HepG2 (cell line): ENCODE data around the gene RRBP1. TPM values are rescaled to one million over a fixed set of nuclear protein-coding genes. Genes with fewer than 3 reads are reported as not detected.

ENCODE experiments used
- DMAP1 ChIP-seq: IDR thresholded peaks from 2 replicates; pipeline ENCODE4 v1.6.1; 2016
- EZH2 ChIP-seq: conservative IDR thresholded peaks from 2 replicates; pipeline ENCODE4 v1.6.1; 2012; ENCODE audit warnings: mild to moderate bottlenecking, low read depth, low read length, moderate library complexity
- GABPB1 ChIP-seq: IDR thresholded peaks from 2 replicates; pipeline ENCODE4 v1.6.1; 2016; ENCODE audit warnings: mild to moderate bottlenecking, missing genetic modification reagents, moderate library complexity, missing compliant biosample characterization
- HDAC1 ChIP-seq: sonication (generic); formaldehyde crosslinking; IDR thresholded peaks from 2 replicates; pipeline ENCODE4 v1.5.1; 2020; ENCODE audit warnings: mild to moderate bottlenecking, missing genetic modification reagents
- HNF4G ChIP-seq, 2 experiments: sonication (generic) in 1 of 2; formaldehyde crosslinking in 1 of 2; IDR thresholded peaks; 2 replicates each; pipeline versions ENCODE4 v1.4.0 to v1.6.1; 2011 to 2020; ENCODE audit warnings: borderline replicate concordance in 2 of 2, low read depth in 2 of 2, mild to moderate bottlenecking in 2 of 2, low read length in 1 of 2, missing genetic modification reagents in 1 of 2, moderate library complexity in 1 of 2
- KAT8 ChIP-seq: IDR thresholded peaks from 2 replicates; pipeline ENCODE4 v1.6.1; 2016; ENCODE audit warnings: missing genetic modification reagents, missing compliant biosample characterization
- RAD21 ChIP-seq: fragments of 450-650 bp; formaldehyde crosslinking; IDR thresholded peaks from 2 replicates; pipeline ENCODE4 v1.5.0; 2020; ENCODE audit warnings: mild to moderate bottlenecking
- SIX1 ChIP-seq: sonication (generic); formaldehyde crosslinking; IDR thresholded peaks from 2 replicates; pipeline ENCODE4 v1.4.0; 2020; ENCODE audit warnings: missing genetic modification reagents, borderline replicate concordance
- TAF1 ChIP-seq: sonication (generic); formaldehyde crosslinking; IDR thresholded peaks from 2 replicates; pipeline ENCODE4 v1.4.0; 2020; ENCODE audit warnings: missing genetic modification reagents
- YEATS4 ChIP-seq: sonication (generic); formaldehyde crosslinking; IDR thresholded peaks from 2 replicates; pipeline ENCODE4 v1.4.0; 2020; ENCODE audit warnings: missing genetic modification reagents, borderline replicate concordance
- ZNF124 ChIP-seq: sonication (generic); formaldehyde crosslinking; IDR thresholded peaks from 2 replicates; pipeline ENCODE4 v1.4.0; 2020; ENCODE audit warnings: missing genetic modification reagents
- ZNF180 ChIP-seq: sonication (generic); formaldehyde crosslinking; IDR thresholded peaks from 2 replicates; pipeline ENCODE4 v1.4.0; 2020; ENCODE audit warnings: low read depth, missing genetic modification reagents, borderline replicate concordance
- ZNF232 ChIP-seq: sonication (generic); formaldehyde crosslinking; IDR thresholded peaks from 2 replicates; pipeline ENCODE4 v1.4.0; 2020; ENCODE audit warnings: missing genetic modification reagents, borderline replicate concordance
- ZNF451 ChIP-seq: sonication (generic); formaldehyde crosslinking; IDR thresholded peaks from 2 replicates; pipeline ENCODE4 v1.5.0; 2020; ENCODE audit warnings: mild to moderate bottlenecking, missing genetic modification reagents
- ZNF530 ChIP-seq: sonication (generic); formaldehyde crosslinking; IDR thresholded peaks from 2 replicates; pipeline ENCODE4 v1.5.0; 2020; ENCODE audit warnings: low read depth, mild to moderate bottlenecking, missing genetic modification reagents
- ZNF547 ChIP-seq: sonication (generic); formaldehyde crosslinking; IDR thresholded peaks from 2 replicates; pipeline ENCODE4 v1.5.1; 2020; ENCODE audit warnings: mild to moderate bottlenecking, missing genetic modification reagents
- ZNF557 ChIP-seq: sonication (generic); formaldehyde crosslinking; IDR thresholded peaks from 2 replicates; pipeline ENCODE4 v1.4.0; 2020; ENCODE audit warnings: missing genetic modification reagents
- ZNF878 ChIP-seq: sonication (generic); formaldehyde crosslinking; IDR thresholded peaks from 2 replicates; pipeline ENCODE4 v1.8.1; 2023; ENCODE audit warnings: mild to moderate bottlenecking, missing genetic modification reagents, moderate library complexity
- polyA plus RNA-seq, 8 experiments: library from polyadenylated mRNA; depleted of rRNA in 3 of 8; stranded (reverse) in 7 of 8; unstranded in 1 of 8; fragments of >200 nt; fragmentation: Illumina TruSeq in 4 of 8; extraction: Trizol in 4 of 8; gene quantifications; 2 replicates each; pipeline versions ENCODE4 v1.2.1 to v1.2.3, GENCODE V29; 2011 to 2016; ENCODE audit warnings: low read depth in 4 of 8, missing spikeins in 1 of 8, mixed read lengths in 1 of 8; ENCODE audit not compliant: insufficient read depth in 1 of 8
- total RNA-seq, 5 experiments: library from RNA; depleted of rRNA; stranded (reverse); fragments of >200 nt; fragmentation: Illumina TruSeq; extraction: Trizol; gene quantifications; 2 replicates each; pipeline ENCODE4 v1.2.3, GENCODE V29; 2016; ENCODE audit warnings: low read depth in 1 of 5
- TF ChIP-seq, protein P1 (sequence below): IDR thresholded peaks from 2 replicates; pipeline ENCODE4 v1.6.1; 2016
- TF ChIP-seq, protein P2 (sequence below): sonication (generic); formaldehyde crosslinking; IDR thresholded peaks from 2 replicates; pipeline ENCODE4 v1.8.1; 2023; ENCODE audit warnings: mild to moderate bottlenecking, missing genetic modification reagents
- TF ChIP-seq, protein P3 (sequence below): IDR thresholded peaks from 2 replicates; pipeline ENCODE4 v1.6.1; 2016; ENCODE audit warnings: mild to moderate bottlenecking, missing biosample characterization, missing genetic modification reagents
- TF ChIP-seq, protein P4 (sequence below): sonication (generic); formaldehyde crosslinking; IDR thresholded peaks from 2 replicates; pipeline ENCODE4 v1.5.0; 2020; ENCODE audit warnings: missing genetic modification reagents, mild to moderate bottlenecking, borderline replicate concordance
- TF ChIP-seq, protein P5 (sequence below): sonication (generic); formaldehyde crosslinking; conservative IDR thresholded peaks from 2 replicates; pipeline ENCODE4 v1.8.0; 2022; ENCODE audit warnings: missing genetic modification reagents

Gene RRBP1
- total and polyA plus RNA-seq, 2 of the 13 experiments (the other 11 are each of a cell fraction or from before 2014, with no cell fraction given), result 150 to 222 TPM

DNA sequence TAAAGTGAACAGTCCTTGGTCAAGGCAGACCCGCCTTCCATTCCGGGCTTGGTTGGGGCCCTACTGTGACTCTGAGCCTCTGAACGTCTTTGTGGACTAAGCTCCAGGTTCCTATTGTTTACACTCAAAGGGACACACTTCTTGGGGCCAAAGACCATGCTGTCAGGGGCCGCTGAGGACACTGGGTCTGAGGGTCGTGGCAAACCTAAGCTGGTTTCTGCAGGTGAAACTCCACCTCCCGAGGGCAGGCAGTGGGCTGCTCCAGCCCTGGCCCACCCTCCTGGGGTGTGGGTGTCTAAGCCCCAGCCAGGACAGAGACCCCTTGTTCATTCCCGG is 69.1 kb downstream of the RRBP1 start (continued):
- TF ChIP-seq, protein P1, sequence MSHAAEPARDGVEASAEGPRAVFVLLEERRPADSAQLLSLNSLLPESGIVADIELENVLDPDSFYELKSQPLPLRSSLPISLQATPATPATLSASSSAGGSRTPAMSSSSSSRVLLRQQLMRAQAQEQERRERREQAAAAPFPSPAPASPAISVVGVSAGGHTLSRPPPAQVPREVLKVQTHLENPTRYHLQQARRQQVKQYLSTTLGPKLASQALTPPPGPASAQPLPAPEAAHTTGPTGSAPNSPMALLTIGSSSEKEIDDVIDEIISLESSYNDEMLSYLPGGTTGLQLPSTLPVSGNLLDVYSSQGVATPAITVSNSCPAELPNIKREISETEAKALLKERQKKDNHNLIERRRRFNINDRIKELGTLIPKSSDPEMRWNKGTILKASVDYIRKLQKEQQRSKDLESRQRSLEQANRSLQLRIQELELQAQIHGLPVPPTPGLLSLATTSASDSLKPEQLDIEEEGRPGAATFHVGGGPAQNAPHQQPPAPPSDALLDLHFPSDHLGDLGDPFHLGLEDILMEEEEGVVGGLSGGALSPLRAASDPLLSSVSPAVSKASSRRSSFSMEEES, result no peak
- TF ChIP-seq, protein P2, sequence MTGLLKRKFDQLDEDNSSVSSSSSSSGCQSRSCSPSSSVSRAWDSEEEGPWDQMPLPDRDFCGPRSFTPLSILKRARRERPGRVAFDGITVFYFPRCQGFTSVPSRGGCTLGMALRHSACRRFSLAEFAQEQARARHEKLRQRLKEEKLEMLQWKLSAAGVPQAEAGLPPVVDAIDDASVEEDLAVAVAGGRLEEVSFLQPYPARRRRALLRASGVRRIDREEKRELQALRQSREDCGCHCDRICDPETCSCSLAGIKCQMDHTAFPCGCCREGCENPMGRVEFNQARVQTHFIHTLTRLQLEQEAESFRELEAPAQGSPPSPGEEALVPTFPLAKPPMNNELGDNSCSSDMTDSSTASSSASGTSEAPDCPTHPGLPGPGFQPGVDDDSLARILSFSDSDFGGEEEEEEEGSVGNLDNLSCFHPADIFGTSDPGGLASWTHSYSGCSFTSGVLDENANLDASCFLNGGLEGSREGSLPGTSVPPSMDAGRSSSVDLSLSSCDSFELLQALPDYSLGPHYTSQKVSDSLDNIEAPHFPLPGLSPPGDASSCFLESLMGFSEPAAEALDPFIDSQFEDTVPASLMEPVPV, result 0 out of 2 replicates have a peak, but pooled peaks have one; percentile 13
- TF ChIP-seq, protein P3, sequence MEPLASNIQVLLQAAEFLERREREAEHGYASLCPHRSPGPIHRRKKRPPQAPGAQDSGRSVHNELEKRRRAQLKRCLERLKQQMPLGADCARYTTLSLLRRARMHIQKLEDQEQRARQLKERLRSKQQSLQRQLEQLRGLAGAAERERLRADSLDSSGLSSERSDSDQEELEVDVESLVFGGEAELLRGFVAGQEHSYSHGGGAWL (CRISPR knock-in tag), result no peak
- no peak; the same call in 1 of the 2 replicates for TF ChIP-seq ZNF547 (CRISPR knock-in tag)
- TF ChIP-seq DMAP1, result no peak
- 0 out of 2 replicates have a peak, but pooled peaks have one; percentile 81 for TF ChIP-seq ZNF232
- no peak for TF ChIP-seq ZNF124 (CRISPR knock-in tag)
- 0 out of 2 replicates have a peak, but pooled peaks have one; percentile 46 for TF ChIP-seq ZNF180 (CRISPR knock-in tag)
- TF ChIP-seq KAT8, result peak; percentile 39; the same call in 1 of the 2 replicates
- TF ChIP-seq TAF1, result no peak
- TF ChIP-seq YEATS4, result no peak; the same call in 1 of the 2 replicates
- TF ChIP-seq, protein P4, sequence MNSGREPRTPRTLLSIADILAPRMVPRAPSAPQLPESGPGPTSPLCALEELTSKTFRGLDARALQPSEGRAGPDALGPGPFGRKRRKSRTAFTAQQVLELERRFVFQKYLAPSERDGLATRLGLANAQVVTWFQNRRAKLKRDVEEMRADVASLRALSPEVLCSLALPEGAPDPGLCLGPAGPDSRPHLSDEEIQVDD (CRISPR knock-in tag), result no peak
- no peak for TF ChIP-seq HNF4G (IDR thresholded peaks at IDR 0.05; ENCODE audit: borderline replicate concordance, low read depth, low read length)
- no peak for TF ChIP-seq HNF4G (CRISPR knock-in tag; IDR thresholded peaks at IDR 0.05; ENCODE audit: borderline replicate concordance, low read depth)
- TF ChIP-seq RAD21 (CRISPR knock-in tag), result no peak
- TF ChIP-seq GABPB1, result no peak; the same call in 1 of the 2 replicates
- 0 out of 2 replicates have a peak, but pooled peaks have one; percentile 23 for TF ChIP-seq HDAC1
- TF ChIP-seq ZNF451 (CRISPR knock-in tag), result peak; percentile 42; the same call in 1 of the 2 replicates
- TF ChIP-seq ZNF878, result 0 out of 2 replicates have a peak, but pooled peaks have one; percentile 46
- TF ChIP-seq ZNF530, result no peak
- TF ChIP-seq EZH2, result no peak
- TF ChIP-seq SIX1 (CRISPR knock-in tag), result no peak
- TF ChIP-seq ZNF557 (CRISPR knock-in tag), result no peak
- TF ChIP-seq, protein P5, sequence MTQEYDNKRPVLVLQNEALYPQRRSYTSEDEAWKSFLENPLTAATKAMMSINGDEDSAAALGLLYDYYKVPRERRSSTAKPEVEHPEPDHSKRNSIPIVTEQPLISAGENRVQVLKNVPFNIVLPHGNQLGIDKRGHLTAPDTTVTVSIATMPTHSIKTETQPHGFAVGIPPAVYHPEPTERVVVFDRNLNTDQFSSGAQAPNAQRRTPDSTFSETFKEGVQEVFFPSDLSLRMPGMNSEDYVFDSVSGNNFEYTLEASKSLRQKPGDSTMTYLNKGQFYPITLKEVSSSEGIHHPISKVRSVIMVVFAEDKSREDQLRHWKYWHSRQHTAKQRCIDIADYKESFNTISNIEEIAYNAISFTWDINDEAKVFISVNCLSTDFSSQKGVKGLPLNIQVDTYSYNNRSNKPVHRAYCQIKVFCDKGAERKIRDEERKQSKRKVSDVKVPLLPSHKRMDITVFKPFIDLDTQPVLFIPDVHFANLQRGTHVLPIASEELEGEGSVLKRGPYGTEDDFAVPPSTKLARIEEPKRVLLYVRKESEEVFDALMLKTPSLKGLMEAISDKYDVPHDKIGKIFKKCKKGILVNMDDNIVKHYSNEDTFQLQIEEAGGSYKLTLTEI (CRISPR knock-in tag), result no peak
